Lung (tissue), 12 donors: ENCODE measurements around the gene DCAF15. TPM values are rescaled to one million over a fixed set of nuclear protein-coding genes. Genes with fewer than 3 reads are reported as not detected.

Experiments used
- ATAC-seq: fragments of 200-7000 bp; cut with Tn5 transposase; one replicate; pipeline ENCODE4 v1.9.1; 2020; ENCODE audit warnings: moderate number of reproducible peaks; ENCODE audit not compliant: insufficient read depth, low FRiP score
- DNase-seq, 3 donors: peaks; one replicate each; pipeline ENCODE4 v3.0.0-alpha.2; 2013 to 2017
- H3K27ac ChIP-seq, 2 donors: one replicate each; pipeline ENCODE4 v1.5.1; 2013; ENCODE audit warnings: mild to moderate bottlenecking in 2 of 2, moderate library complexity in 2 of 2, control low read depth in 1 of 2, inconsistent platforms in 1 of 2, low read depth in 1 of 2, low read length in 1 of 2
- H3K27me3 ChIP-seq, 3 donors: one replicate each; pipeline ENCODE4 v1.5.1; 2013; ENCODE audit warnings: low read length in 2 of 3; ENCODE audit not compliant: control insufficient read depth in 3 of 3, insufficient read depth in 3 of 3
- H3K36me3 ChIP-seq, 4 donors: one replicate each; pipeline ENCODE4 v1.5.1; 2013; ENCODE audit warnings: low read length in 4 of 4, mild to moderate bottlenecking in 1 of 4, moderate library complexity in 1 of 4; ENCODE audit not compliant: control insufficient read depth in 4 of 4, insufficient read depth in 4 of 4
- H3K4me1 ChIP-seq, 5 donors: one replicate each; pipeline ENCODE4 v1.5.1; 2013; ENCODE audit warnings: low read length in 5 of 5, mild to moderate bottlenecking in 2 of 5, moderate library complexity in 1 of 5; ENCODE audit not compliant: control insufficient read depth in 5 of 5, insufficient read depth in 5 of 5
- H3K4me3 ChIP-seq: one replicate; pipeline ENCODE4 v1.5.1; 2013; ENCODE audit warnings: mild to moderate bottlenecking, control low read depth, moderate library complexity
- H3K9ac ChIP-seq, 2 donors: one replicate each; pipeline ENCODE4 v1.5.1; 2013; ENCODE audit warnings: low read length in 2 of 2, control low read depth in 1 of 2; ENCODE audit not compliant: insufficient read depth in 1 of 2
- H3K9me3 ChIP-seq, 4 donors: one replicate each; pipeline ENCODE4 v1.5.1; 2013; ENCODE audit warnings: low read length in 3 of 4, mild to moderate bottlenecking in 1 of 4, moderate library complexity in 1 of 4; ENCODE audit not compliant: control insufficient read depth in 4 of 4, insufficient read depth in 3 of 4
- CTCF ChIP-seq: IDR thresholded peaks from 2 replicates; pipeline ENCODE4 v1.5.1; 2012; ENCODE audit warnings: mild to moderate bottlenecking; ENCODE audit errors: control extremely low read depth, extremely low read depth
- WGBS, 2 donors: extraction: QIAGEN DNeasy Blood & Tissue Kit; methylation state at CpG; one replicate each; pipeline ENCODE4 v1.1.7; 2013; 5-methylcytosine and 5-hydroxymethylcytosine counted together
- polyA plus RNA-seq, 2 donors: library from polyadenylated mRNA; stranded (reverse); fragments of 200-250 nt; gene quantifications; one replicate each; pipeline ENCODE4 v1.2.1, GENCODE V29; 2013
- total RNA-seq, 2 donors: library from RNA; depleted of rRNA in 1 of 2; stranded (reverse); fragments of >200 nt in 1 of 2; gene quantifications; one replicate each; pipeline ENCODE4 v1.2.1, GENCODE V29; 2014 to 2021
- donor health status: control.
- donor health status: control.
- donor health status: Bipolar disorder and iron deficiency.
- donor health status: healthy.
- donor health status: DM: yes; HTN: yes; CAD: no.

The DCAF15 gene
- total and polyA plus RNA-seq, 4 donors, result 13.8 to 56.1 (median 33.4) TPM

GRCh38 chr19:13981021-13981420 is 28.7 kb downstream of the DCAF15 start:
- peaks cover 0 to 24% (median 7%) of the 10 kb centered on the region in 4 donors for H3K36me3 ChIP-seq
- 94% methylated on average over 5 of the region's 5 CpGs for WGBS, 2 donors
- no peaks in the 10 kb centered on the region for H3K9me3 ChIP-seq
- no peak overlapping the region for H3K4me3 ChIP-seq
- ATAC-seq (no peak), DNase-seq (no peak)
- no peak overlapping the region for H3K27ac ChIP-seq
- peaks cover 0 to 14% (median 8%) of the 10 kb centered on the region in 5 donors for H3K4me1 ChIP-seq
- H3K27me3 ChIP-seq, result no peaks in the 10 kb centered on the region
- no peak for TF ChIP-seq CTCF
- no peak overlapping the region for H3K9ac ChIP-seq

DNA sequence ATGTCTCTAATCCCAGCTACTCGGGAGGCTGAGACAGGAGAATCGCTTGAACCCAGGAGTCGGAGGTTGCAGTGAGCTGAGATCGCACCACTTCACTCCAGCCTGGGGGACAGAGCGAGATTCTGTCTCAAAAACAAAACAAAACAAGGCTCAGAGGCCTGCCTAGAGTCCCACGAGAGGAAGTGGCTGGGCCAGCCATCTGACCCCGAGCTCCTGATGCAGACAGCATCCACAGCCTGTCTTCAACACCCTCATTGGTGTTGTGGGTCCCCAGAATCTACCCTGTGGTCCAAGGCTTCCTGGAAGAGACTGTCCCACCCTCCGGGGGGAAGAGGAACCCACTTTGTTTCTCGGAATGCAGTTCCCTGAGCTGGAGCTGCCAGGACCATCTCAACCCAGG is 29.2 kb downstream of the DCAF15 start:
- peaks cover 0 to 18% (median 8%) of the 10 kb centered on the region in 5 donors for H3K4me1 ChIP-seq
- H3K27ac ChIP-seq, result no peak overlapping the region
- H3K9me3 ChIP-seq, result no peaks in the 10 kb centered on the region
- no peaks in the 10 kb centered on the region for H3K27me3 ChIP-seq
- peaks cover 0 to 21% (median 7%) of the 10 kb centered on the region in 4 donors for H3K36me3 ChIP-seq
- ATAC-seq (no peak), DNase-seq (no peak)
- H3K9ac ChIP-seq, result no peak overlapping the region
- no peak for TF ChIP-seq CTCF
- H3K4me3 ChIP-seq, result no peak overlapping the region
- WGBS, 2 donors, result 71 to 83% methylated on average over 9 of the region's 9 CpGs

GRCh38 chr19:13981988-13982501 is 29.7 kb downstream of the DCAF15 start:
- H3K4me1 ChIP-seq, result peaks cover 0 to 24% (median 12%) of the 10 kb centered on the region in 5 donors
- no peaks in the 10 kb centered on the region for H3K27me3 ChIP-seq
- 94 to 98% methylated on average over 17 of the region's 17 CpGs for WGBS, 2 donors
- no peak for TF ChIP-seq CTCF
- no peaks in the 10 kb centered on the region for H3K9me3 ChIP-seq
- DNase-seq (no peak), ATAC-seq (no peak)
- H3K36me3 ChIP-seq, result peaks cover 0 to 19% (median 6%) of the 10 kb centered on the region in 4 donors
- H3K27ac ChIP-seq, result no peak overlapping the region
- H3K4me3 ChIP-seq, result no peak overlapping the region
- no peak overlapping the region for H3K9ac ChIP-seq

GRCh38 chr19:13982773-13983172 is 30.5 kb downstream of the DCAF15 start:
- Histone ChIP-seq H3K4me1 (peaks cover 0 to 24% (median 13%) of the 10 kb centered on the region in 5 donors), H3K4me3 (no peak overlapping the region), H3K27ac (no peak overlapping the region), H3K36me3 (peaks cover 0 to 17% (median 5%) of the 10 kb centered on the region in 4 donors), H3K9ac (no peak overlapping the region), H3K9me3 (no peaks in the 10 kb centered on the region), H3K27me3 (no peaks in the 10 kb centered on the region)
- DNase-seq (no peak), ATAC-seq (no peak)
- WGBS, 2 donors, result 95 to 99% methylated on average over 9 of the region's 9 CpGs
- no peak for TF ChIP-seq CTCF
